Raji (cell line): Measurements from ENCODE around the gene VPS13A.

ENCODE experiments used
- POLR2A ChIP-seq: IDR thresholded peaks from 2 replicates; pipeline ENCODE4 v1.6.1; 2011; ENCODE audit warnings: low read depth, low read length, control low read depth; ENCODE audit not compliant: insufficient read depth

Gene VPS13A

GRCh38 chr9:77257275-77257674 is 79.9 kb downstream of the VPS13A start:
- TF ChIP-seq POLR2A: no peak

DNA sequence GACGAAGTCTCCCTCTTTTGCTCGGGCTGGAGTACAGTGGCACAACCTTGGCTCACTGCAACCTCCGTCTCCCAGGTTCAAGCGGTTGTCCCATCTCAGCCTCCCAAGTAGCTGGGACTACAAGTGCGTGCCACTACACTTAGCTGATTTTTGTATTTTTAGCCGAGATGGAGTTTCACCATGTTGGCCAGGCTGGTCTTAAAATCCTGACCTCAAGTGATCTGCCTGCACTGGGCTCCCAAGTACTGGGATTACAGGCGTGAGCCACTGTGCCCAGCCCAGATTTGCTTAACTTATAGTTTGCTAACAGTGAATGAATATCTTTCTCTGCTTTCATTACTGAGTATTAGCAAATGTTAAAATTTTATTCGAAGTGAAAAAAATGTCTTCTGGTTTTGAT is 84.3 kb downstream of the VPS13A start:
- TF ChIP-seq POLR2A: no peak

GRCh38 chr9:77271023-77271690 is 93.8 kb downstream of the VPS13A start:
- TF ChIP-seq POLR2A: no peak

DNA sequence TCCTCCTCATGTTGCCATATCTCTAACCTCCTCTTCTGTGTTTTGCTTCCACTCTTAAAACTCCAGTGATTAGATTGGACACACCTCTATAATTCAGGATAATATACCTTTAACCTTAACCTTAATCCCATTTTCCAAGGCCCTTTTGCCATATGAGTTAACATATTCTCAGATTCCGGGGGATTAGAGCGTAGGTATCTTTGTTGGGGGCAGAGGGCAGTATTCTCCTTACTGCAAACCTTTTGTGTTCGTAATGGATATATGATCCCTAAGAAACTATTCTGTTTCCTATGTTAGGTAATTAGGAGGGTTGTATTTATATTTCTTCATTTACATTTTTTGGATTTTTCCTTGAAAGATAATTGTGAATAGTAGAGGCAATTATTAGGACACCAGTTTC is 99.5 kb downstream of the VPS13A start:
- no peak for TF ChIP-seq POLR2A

- no peak for TF ChIP-seq POLR2A
These were observed 100.4 kb downstream of the VPS13A start for GRCh38 chr9:77277719-77278118.

- no peak for TF ChIP-seq POLR2A
These were observed 106.7 kb downstream of the VPS13A start for GRCh38 chr9:77283991-77284390.

DNA sequence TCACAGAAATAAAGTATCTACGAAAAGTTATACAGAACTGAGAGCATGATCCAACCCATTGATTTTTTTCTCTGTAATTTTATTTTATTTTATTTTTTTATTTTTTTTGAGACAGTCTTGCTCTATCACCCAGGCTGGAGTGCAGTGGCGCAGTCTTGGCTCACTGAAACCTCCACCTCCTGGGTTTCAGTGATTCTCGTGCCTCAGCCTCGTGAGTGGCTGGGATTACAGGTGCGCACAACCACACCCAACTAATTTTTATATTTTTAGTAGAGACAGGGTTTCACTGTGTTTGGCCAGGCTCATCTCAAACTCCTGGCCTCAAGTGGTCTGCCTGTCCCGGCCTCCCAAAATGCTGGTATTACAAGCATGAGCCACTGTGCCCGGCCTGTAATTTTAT is 107.3 kb downstream of the VPS13A start:
- no peak for TF ChIP-seq POLR2A

DNA sequence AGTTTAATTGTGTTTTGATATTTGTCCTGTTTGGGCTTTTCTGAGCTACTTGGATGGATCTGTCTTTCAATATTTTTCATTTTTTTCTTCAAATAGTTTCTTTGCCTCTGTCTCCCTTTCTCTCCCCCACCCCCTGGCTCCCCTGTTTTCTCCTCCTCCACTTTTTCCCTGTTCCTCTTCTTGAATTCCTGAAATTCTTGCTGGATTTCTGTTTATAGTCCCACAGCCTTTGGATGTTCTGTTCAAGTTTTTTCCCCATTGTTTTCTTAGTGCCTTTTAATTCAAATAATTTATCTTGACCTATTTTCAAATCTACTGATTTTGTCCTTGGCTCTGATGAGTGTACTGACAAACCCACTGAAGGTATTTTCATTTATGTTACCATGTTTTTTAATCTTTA is 113.0 kb downstream of the VPS13A start:
- TF ChIP-seq POLR2A: no peak

- TF ChIP-seq POLR2A: no peak
These were observed 114.4 kb downstream of the VPS13A start for GRCh38 chr9:77291714-77292113.

DNA sequence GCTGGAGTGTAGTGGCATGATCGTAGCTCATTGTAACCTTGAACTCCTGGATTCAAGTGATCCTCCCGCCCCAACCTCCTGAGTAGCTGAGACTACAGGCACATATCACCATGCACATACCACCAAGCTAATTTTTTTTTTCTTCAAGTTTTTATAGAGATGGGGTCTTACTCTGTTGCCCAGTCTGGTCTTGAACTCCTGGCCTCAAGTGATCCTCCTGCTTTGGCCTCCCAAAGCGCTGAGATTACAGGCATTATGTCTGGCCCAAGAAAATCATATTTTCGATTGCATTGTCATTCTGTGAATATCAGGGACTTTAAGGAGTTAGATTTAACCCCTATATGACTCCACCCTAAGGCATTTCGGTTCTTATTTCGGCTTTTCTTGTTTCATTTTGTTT is 116.6 kb downstream of the VPS13A start:
- TF ChIP-seq POLR2A: no peak

DNA sequence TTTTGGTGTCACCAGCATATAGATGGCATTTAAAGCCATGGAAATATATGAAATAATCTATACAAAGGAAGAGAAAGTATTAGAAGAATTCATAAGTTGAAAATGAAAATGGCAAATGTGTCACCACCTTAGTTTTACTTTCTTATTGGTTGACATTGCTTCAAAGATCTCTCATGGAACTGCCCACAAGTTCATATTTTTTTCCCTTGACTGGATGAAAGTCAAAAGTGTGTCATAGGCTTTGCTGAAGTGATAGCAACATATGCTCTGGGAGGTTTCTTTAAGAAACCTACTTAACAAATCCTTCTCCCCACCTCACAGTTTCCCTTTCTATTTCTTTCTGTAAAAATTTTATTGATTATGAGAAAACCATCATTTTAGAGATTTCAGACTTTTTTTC is 127.2 kb downstream of the VPS13A start:
- TF ChIP-seq POLR2A: no peak

- TF ChIP-seq POLR2A: no peak
These were observed 128.5 kb downstream of the VPS13A start for GRCh38 chr9:77305622-77306400.

DNA sequence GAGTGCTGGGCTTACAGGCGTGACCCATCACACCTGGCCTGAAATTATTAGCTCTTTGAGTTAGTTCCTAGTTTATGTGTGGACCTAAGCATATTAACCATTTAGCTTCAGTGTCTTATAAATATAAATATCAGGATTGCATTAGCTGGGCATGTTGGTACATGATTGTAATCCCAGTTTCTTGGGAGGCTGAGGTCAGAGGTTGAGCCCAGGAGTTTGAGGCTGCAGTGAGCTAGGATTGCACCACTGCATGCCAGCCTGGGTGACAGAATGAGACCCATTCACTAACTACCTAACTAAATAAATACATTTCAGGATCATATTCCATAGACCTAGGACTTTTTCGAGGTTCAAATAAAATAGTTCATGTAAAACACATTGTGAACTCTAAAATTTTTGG is 129.8 kb downstream of the VPS13A start:
- TF ChIP-seq POLR2A: no peak

- no peak for TF ChIP-seq POLR2A
These were observed 138.7 kb downstream of the VPS13A start for GRCh38 chr9:77316058-77316457.

GRCh38 chr9:77325058-77325457 is 147.7 kb downstream of the VPS13A start:
- TF ChIP-seq POLR2A: no peak

DNA sequence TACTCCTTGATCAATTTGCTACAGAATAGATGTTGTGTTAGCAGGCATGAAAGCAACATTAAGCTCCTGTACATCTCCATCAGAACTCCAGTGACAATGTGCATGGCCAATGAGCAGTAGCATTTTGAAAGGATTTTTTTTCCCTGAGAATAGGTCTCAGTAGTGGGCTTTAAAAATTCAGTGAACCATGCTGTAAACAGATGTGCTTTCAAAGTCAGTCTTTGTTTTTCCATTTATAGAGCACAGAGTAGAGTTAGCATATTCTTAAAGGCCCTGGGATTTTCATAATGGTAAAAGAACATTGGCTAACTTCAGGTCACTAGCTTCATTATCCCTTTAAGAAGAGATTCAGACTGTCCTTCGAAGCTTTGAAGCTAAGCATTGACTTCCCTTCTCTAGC is 150.8 kb downstream of the VPS13A start:
- TF ChIP-seq POLR2A: no peak

DNA sequence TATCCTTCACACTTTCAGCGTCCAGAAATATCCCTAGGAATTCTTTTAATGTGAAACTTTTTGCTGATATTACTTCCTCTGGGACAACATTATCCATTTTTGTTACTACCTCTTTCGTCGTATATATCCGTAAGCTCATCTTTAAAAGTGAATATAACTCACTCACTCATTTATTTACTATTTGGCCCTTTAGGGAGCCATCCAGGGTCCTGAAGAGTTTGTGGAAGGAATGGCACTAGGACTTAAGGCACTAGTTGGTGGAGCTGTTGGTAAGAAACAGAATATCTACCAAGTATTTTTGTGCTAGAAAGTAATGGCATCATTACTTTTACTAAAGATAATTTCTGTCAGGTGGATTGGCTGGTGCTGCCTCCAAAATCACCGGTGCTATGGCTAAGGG is 192.7 kb downstream of the VPS13A start:
- TF ChIP-seq POLR2A: no peak
